Activated T-cell treated with anti-CD3 and anti-CD28 coated beads for 1 hour (primary cell): ENCODE measurements around the gene SMC3.

Experiments
- DNase-seq: peaks from one replicate; pipeline ENCODE4 v3.0.0-alpha.2; 2020; ENCODE audit warnings: low read depth

Gene SMC3

DNA sequence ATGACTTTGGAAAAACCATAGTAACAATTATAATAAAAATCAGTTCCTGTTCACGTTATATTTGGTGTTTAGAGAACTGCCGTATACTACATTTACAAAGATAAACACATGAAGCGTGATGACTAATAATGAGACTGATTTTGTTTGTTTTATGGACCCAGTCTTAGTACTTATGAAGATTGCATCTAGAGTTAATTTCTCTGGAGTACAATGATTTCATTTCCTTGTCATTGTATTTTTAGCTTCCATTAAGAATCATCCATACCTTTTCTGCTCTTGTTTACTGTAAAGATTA lies 79.6 kb downstream of the SMC3 start:
- no peak for DNase-seq

DNA sequence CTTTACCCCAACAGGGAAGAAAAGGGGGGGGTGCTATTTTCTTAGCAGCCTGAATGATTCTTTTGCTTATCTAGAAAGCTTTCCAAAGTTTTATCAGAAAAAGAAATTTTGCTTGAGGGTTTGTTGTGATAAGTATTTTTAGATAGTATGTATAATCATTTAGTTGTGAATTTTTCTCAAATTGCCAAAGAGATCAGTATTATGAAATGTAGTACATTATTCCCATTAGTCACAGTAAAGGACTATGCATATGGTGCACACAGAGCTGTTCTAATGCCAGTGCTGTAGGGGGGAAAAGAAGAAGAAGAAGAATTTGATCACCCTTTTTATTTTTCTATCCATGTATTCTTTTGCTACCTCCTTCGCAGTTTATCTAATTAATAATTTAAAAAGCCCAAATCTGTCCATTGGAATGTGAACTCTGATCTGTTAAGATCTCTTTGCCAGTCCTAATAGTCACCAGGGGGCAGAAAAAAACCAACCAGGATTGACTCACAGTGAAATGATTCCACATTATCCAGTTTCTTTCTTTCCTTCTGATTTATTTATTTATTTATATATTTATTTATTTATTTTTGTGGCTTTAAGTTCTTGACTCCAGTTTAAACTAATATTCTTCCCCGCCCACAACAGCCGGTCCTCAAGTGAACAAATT lies 81.3 kb downstream of the SMC3 start:
- no peak for DNase-seq

DNA sequence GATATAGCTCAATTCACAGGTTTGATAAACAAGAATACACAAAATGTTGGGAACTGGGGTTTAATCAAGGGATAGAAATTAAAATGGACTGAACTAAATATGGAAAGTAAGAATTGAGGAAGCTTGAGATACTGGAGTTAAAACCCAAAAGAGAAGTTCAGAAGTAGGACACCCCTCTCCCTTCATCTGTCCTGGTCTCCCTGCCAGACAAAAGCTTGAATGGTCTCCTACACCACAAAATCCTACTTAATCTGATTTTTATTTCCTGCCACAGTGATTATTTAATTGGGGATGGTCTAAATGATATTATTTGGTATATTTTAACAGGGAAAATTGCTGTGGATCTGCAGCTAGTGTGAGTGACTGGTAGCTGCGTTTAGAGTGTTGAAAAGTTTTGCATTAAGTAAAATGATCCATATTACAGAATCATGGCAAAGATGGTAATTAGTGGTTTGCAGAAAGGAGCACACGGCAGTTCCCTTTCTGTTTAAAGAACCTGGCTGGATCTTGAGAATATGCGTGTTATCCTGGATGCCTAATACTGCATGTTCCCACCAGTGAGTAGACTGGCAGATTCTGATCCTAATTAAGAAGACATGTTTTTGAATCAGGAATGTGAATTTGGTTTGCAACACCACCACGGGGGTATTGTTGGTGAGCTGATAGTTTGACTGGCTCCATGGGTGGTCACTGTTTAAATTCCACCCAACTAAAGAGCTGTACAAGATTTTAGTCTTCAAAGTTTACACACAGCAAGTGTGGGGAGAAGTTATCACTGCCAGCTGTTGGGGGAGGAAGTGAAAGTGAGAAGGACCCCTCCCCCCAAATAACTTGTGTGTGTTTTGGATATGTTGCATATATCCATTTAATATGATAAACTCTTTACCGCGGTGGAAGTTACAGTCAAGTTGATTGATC lies 82.1 kb downstream of the SMC3 start:
- DNase-seq: no peak

DNA sequence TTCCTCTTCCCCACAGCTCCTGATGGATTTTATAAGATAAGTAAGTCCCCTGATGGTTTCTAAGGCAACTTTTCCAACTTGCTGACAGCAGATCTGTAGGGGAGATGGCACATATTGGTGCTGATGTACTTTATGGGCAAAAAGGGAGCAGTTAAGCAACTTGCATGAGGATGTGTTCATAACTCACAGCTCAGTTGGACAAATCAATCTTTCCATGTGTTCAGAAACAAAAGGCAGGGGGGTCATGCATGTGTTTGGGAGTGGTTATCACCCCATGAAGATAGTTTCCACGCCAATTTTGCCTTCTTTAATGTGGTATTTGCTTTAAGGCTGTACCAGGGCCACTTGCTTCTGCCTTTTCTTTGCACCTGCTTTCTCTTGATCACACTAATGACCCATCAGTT lies 82.8 kb downstream of the SMC3 start:
- DNase-seq: no peak

DNA sequence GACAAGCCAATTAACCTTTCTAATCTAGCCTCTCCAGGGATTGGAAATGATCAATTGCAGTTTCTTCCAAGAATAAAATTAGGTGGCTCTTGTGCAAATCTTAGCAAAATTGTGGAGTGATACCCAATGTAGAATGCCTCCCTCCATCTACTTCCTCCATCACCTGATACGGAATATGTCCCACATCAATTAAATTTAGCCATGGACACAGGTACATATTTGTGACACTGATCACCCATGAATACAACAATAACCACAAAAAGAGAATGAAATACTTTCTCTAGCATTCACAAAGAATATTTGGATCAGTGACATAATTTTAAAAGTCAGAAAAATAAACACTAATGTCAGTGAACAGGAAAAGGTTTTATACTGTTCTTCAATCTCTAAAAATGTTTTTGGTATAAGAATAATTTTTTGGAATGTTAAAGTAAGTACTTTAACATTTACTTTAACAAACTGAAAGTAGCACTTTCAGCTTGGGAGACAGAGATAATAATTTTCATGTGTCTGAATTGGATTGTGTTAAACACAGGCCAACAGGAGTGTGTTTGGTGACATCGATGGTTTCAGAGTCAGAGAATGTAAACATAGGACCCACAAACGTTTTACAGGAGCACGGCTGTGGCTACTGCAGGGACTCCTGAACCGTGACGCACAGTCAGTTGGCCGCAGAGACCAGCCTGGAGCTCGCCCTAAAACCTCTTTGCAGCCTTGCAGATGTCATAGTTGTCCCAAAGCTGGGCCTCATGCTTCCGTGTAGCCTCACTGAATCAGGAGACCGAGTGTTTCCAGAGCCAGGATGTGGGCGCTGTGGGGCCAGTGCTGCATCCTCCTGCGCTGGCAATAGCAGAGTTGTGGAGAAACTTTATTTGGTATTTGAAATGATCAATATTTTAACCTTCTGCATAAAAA lies 83.8 kb downstream of the SMC3 start:
- DNase-seq: no peak

DNA sequence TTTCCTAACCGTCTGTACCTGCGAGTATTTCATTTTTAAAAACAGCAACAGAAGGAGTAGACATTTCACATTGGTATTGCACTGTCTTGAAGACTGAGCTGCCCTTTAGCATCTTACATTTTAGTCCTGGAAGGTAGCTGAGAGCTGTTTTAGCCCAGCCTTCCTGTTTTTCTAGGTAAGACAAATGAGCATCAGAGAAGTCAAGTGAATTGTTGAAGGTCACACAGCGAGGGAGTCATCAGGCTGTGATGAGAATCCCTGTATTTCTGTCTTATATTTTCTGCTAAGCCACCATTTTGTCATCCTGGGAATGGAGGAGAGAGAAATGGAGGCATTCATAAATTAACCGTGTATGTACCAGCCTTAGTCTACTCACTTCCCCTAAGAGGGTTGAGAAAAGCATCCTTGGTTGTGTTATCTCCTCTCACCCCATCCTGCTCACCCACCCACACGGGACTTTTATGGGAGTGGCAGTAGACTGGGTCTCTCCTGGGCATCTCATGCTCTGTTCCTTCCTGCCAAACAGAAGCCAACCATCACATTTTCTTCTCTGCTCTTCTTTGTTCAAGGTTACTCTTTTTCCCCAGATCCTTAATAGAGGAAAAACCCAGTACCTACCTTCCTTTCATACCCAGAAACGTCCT lies 85.1 kb downstream of the SMC3 start:
- no peak for DNase-seq
